HEK293T (cell line): ENCODE data around the gene ZWILCH.

ENCODE experiments used
- ARNT ChIP-seq: fragments of 450-650 bp; IDR thresholded peaks from 2 replicates; pipeline ENCODE4 v1.6.1; 2017; ENCODE audit warnings: mild to moderate bottlenecking
- BHLHE40 ChIP-seq: fragments of 450-650 bp; IDR thresholded peaks from 2 replicates; pipeline ENCODE4 v1.6.1; 2016; ENCODE audit warnings: mild to moderate bottlenecking, moderate library complexity, borderline replicate concordance
- FOXA1 ChIP-seq: fragments of 450-650 bp; IDR thresholded peaks from 2 replicates; pipeline ENCODE4 v1.6.1; 2016; ENCODE audit warnings: mild to moderate bottlenecking
- FOXK2 ChIP-seq: fragments of 450-650 bp; IDR thresholded peaks from 2 replicates; pipeline ENCODE4 v1.6.1; 2016; ENCODE audit warnings: mild to moderate bottlenecking
- FOXM1 ChIP-seq: fragments of 450-650 bp; IDR thresholded peaks from 2 replicates; pipeline ENCODE4 v1.6.1; 2017; ENCODE audit warnings: mild to moderate bottlenecking, borderline replicate concordance
- HDGF ChIP-seq: fragments of 450-650 bp; IDR thresholded peaks from 2 replicates; pipeline ENCODE4 v1.6.1; 2017; ENCODE audit warnings: antibody characterized with exemption, borderline replicate concordance
- L3MBTL2 ChIP-seq: fragments of 450-650 bp; conservative IDR thresholded peaks from 2 replicates; pipeline ENCODE4 v1.6.1; 2016; ENCODE audit warnings: mild to moderate bottlenecking
- LEF1 ChIP-seq: fragments of 450-650 bp; IDR thresholded peaks from 2 replicates; pipeline ENCODE4 v1.6.1; 2017; ENCODE audit warnings: mild to moderate bottlenecking, borderline replicate concordance
- NFRKB ChIP-seq: fragments of 450-650 bp; IDR thresholded peaks from 2 replicates; pipeline ENCODE4 v1.6.1; 2016; ENCODE audit warnings: mild to moderate bottlenecking, moderate library complexity
- PKNOX1 ChIP-seq: fragments of 450-650 bp; IDR thresholded peaks from 2 replicates; pipeline ENCODE4 v1.6.1; 2016
- SP1 ChIP-seq: fragments of 450-650 bp; IDR thresholded peaks from 2 replicates; pipeline ENCODE4 v1.6.1; 2017
- SUZ12 ChIP-seq: fragments of 450-650 bp; IDR thresholded peaks from 2 replicates; pipeline ENCODE4 v1.6.1; 2016; ENCODE audit warnings: mild to moderate bottlenecking
- TARDBP ChIP-seq: fragments of 450-650 bp; IDR thresholded peaks from 2 replicates; pipeline ENCODE4 v1.6.1; 2016
- ZNF384 ChIP-seq: fragments of 450-650 bp; IDR thresholded peaks from 2 replicates; pipeline ENCODE4 v1.6.1; 2016

GRCh38 chr15:66535056-66535455 is 29.9 kb downstream of the ZWILCH start:
- TF ChIP-seq FOXM1 (no peak), SUZ12 (no peak), LEF1 (no peak), ARNT (no peak), BHLHE40 (no peak), SP1 (no peak), NFRKB (no peak), FOXA1 (no peak), PKNOX1 (no peak), FOXK2 (no peak), L3MBTL2 (no peak), TARDBP (no peak), ZNF384 (no peak), HDGF (no peak)
